BLaER1 (cell line): ENCODE measurements around the gene PRODH2.
A peak's percentile ranks its signal among the peaks of the same experiment; 100 is the strongest.

Source experiments
- H3K27ac ChIP-seq: shearing (Covaris generic); formaldehyde crosslinking; 2 replicates; pipeline ENCODE4 v1.8.1; 2022
- H3K27me3 ChIP-seq: shearing (Covaris generic); formaldehyde crosslinking; 2 replicates; pipeline ENCODE4 v1.8.1; 2022
- H3K36me3 ChIP-seq: shearing (Covaris generic); formaldehyde crosslinking; 2 replicates; pipeline ENCODE4 v1.8.1; 2022
- H3K4me1 ChIP-seq: shearing (Covaris generic); formaldehyde crosslinking; 2 replicates; pipeline ENCODE4 v1.8.1; 2022
- H3K4me2 ChIP-seq: shearing (Covaris generic); formaldehyde crosslinking; 2 replicates; pipeline ENCODE4 v1.8.1; 2022
- H3K4me3 ChIP-seq: shearing (Covaris generic); formaldehyde crosslinking; 2 replicates; pipeline ENCODE4 v1.8.1; 2022
- H3K9ac ChIP-seq: shearing (Covaris generic); formaldehyde crosslinking; 2 replicates; pipeline ENCODE4 v1.8.1; 2022
- H3K9me3 ChIP-seq: shearing (Covaris generic); formaldehyde crosslinking; 2 replicates; pipeline ENCODE4 v1.8.1; 2022
- H4K20me1 ChIP-seq: shearing (Covaris generic); formaldehyde crosslinking; 2 replicates; pipeline ENCODE4 v1.8.1; 2022
- Cebpa-rat ChIP-seq: shearing (Covaris generic); IDR thresholded peaks from 2 replicates; pipeline ENCODE4 v1.8.1; 2022

Gene PRODH2

DNA sequence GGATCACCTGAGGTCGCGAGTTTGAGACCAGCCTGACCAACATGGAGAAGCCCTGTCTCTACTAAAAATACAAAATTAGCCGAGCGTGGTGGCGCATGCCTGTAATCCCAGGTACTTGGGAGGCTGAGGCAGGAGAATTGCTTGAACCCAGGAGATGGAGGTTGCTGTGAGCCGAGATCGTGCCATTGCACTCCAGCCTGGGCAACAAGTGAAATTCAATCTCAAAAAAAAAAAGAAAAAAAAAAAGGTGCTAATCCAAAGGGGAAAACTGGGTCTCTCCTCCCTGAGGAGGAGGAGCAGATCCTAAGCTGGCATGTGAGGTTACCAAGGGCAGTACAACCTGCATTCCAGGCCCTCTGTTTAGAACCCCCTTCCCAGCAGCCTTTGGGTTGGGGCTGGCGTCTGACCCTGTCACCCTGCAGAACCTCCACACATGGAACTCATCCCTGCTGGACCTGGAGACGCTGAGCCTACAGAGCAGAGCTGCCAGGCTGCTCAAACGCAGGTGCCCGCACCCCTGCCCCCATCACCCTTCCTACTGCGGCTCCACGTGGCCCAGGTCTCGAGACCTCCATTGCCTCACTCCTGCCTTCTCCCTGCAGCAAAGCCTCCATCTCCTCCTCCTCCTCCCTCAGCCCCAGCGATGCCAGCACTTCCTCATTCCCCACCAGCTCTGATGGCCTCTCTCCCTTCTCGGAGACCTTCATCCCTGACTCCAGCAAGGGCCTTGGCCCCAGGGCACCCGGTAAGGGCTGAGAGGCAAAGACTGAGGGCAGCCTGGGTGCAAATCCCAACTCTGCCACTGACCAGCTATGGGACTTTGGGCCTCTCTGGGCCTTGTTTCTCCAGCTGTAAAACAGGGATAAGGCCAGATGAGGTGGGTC lies 48.0 kb downstream of the PRODH2 start:
- Histone ChIP-seq H3K27me3 (no peaks in the 10 kb centered on the region), H3K4me3 (no peak overlapping the region), H3K27ac (no peak overlapping the region), H3K36me3 (peaks cover 67% of the 10 kb centered on the region), H4K20me1 (peaks cover 3% of the 10 kb centered on the region; the same call in 1 of the 2 replicates), H3K9me3 (no peaks in the 10 kb centered on the region), H3K9ac (no peak overlapping the region), H3K4me2 (no peak overlapping the region), H3K4me1 (peaks cover 41% of the 10 kb centered on the region)
- TF ChIP-seq Cebpa-rat, result no peak

DNA sequence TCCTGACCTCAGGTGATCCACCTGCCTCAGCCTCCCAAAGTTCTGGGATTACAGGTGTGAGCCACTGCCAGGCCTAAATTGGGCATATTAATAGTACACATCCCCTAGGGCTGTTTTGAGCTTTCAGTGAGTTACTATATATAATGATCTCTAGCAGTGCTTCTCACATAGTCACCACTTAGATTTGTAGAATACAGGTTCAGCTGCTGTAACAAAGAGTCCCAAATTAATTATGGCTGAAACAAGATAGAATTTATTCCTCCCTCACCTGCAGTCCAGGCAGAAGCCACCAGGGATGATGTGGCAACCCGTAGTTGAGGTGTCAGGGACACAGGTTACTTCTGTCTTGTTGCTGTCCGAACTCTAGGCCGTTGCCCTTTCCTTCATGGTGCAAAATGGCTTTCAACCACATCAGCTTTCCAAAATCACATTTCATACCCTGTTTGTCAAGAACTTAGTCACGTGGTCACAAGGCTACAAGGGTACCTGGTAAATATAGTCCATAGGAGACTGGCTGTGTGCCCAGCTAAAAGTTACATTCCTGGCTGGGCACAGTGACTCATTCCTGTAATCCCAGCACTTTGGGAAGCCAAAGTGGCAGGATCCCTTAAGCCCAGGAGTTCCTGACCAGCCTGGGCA lies 51.8 kb downstream of the PRODH2 start:
- Histone ChIP-seq H3K4me2 (no peak overlapping the region), H4K20me1 (peaks cover 11% of the 10 kb centered on the region), H3K9me3 (no peaks in the 10 kb centered on the region), H3K27ac (no peak overlapping the region), H3K27me3 (no peaks in the 10 kb centered on the region), H3K9ac (no peak overlapping the region), H3K36me3 (peaks cover 63% of the 10 kb centered on the region), H3K4me1 (peaks cover 27% of the 10 kb centered on the region), H3K4me3 (no peak overlapping the region)
- no peak for TF ChIP-seq Cebpa-rat

DNA sequence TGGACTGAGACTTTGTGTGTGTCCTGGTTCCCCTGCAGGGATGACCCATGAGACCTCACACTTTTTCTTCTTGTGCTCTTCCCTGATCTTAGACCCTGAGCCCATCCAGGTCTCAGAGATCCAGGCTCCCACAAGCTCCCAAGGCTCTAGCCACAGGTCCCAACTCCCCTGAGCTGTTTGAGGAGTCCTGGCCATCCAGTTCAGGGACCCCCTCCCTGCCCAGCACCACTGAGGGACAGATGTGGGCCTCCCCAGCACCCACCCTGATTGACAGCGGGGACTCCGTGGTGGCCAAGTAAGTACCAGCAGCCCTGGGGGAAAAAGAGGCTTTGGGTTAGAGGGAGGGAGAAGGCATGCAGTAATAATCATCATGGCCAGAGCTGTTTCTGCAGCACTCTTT lies 52.9 kb downstream of the PRODH2 start:
- Histone ChIP-seq H3K4me1 (peaks cover 27% of the 10 kb centered on the region), H3K9me3 (no peaks in the 10 kb centered on the region), H3K27me3 (no peaks in the 10 kb centered on the region), H3K27ac (no peak overlapping the region), H3K4me3 (no peak overlapping the region), H3K9ac (peak overlapping the region; percentile 94), H3K4me2 (peak overlapping the region; percentile 85), H3K36me3 (peaks cover 57% of the 10 kb centered on the region), H4K20me1 (peaks cover 11% of the 10 kb centered on the region)
- TF ChIP-seq Cebpa-rat, result no peak

DNA sequence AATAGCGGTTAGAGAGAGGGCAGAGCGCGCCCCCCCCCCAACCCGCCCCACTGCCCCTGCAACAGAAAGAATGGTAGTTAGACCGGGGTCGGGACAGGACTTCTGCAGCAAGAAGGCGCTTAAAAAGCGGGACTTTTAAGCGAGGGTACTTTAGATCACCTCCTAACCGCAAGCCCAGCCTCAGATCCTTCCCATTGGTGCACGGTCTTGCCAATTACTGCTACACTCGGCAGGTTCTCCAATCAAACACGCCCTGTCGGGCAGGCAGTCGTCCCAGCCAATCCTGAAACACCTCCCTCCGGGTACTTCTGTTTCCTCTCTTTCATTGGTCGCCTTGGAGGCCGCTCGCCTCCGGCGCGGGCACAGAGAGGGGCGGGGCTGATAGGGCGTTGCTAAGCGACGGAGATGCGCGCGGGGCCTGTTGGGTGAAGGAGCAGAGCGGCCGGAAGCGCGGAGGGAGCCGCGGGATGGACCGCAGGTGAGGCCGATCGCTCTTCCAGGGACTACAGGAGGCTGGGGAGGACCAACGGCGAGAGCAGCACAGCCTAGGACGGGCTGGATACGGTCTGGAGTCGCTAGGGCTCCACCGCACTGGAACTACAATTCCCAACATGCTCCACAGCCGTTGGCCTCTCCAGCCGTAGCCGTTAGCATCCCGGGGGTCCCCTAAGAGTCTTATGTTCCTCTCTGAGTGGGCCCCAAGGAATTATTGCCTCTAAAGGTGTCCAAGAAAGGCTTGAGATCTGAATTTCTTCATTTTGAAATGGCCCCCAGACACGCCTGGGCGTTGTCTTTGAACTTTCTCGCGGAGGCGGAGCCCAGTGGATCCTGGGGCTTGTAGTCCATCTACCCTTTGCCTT lies 54.7 kb downstream of the PRODH2 start, which contains the start of gene PROSER3:
Gene PROSER3 (plus strand): TSS at position 428 of the 860 bp plus-strand sequence. CDS start 40 bp downstream, at position 468.
- Histone ChIP-seq H3K27ac (peak within 1 kb of the TSS; percentile 96), H3K36me3 (peaks cover 55% of the 10 kb centered on the region), H3K4me3 (peak within 1 kb of the TSS; percentile 95), H3K4me2 (peak within 1 kb of the TSS; percentile 98), H3K4me1 (peaks cover 27% of the 10 kb centered on the region), H3K9me3 (no peaks in the 10 kb centered on the region), H3K9ac (peak within 1 kb of the TSS; percentile 94), H3K27me3 (no peaks in the 10 kb centered on the region), H4K20me1 (peaks cover 11% of the 10 kb centered on the region)
- no peak for TF ChIP-seq Cebpa-rat

DNA sequence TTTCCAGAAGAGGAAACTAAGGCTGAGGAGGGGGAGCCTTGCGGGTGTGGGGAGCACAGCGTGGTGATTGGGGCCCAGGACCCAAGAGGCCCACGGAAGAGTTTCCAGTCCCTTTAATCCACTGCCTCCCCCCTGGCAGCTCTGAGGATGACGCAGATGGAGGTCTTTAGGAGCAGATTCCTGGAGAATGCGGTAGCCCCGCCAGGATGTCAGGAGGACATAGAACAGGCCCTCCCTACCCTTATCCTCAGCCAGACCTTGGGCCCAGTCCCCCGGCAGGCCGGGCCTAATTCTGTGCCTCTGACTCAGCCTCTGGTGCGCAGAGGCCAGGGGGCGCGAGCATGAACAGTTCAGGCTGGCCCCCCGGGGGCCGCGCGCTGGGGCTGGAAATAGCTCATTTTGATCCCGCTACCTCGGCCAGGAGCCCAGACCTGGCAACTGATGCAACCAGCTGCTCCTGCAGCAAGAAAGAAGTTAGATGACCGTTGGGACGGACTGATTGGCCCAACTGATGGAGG lies 55.4 kb downstream of the PRODH2 start:
- Histone ChIP-seq H3K9me3 (no peaks in the 10 kb centered on the region), H3K27ac (peak overlapping the region; percentile 87), H3K27me3 (no peaks in the 10 kb centered on the region), H3K4me2 (peak overlapping the region; percentile 98), H3K9ac (peak overlapping the region; percentile 82), H3K36me3 (peaks cover 55% of the 10 kb centered on the region), H3K4me1 (peaks cover 27% of the 10 kb centered on the region), H3K4me3 (peak overlapping the region; percentile 95), H4K20me1 (peaks cover 11% of the 10 kb centered on the region)
- no peak for TF ChIP-seq Cebpa-rat

DNA sequence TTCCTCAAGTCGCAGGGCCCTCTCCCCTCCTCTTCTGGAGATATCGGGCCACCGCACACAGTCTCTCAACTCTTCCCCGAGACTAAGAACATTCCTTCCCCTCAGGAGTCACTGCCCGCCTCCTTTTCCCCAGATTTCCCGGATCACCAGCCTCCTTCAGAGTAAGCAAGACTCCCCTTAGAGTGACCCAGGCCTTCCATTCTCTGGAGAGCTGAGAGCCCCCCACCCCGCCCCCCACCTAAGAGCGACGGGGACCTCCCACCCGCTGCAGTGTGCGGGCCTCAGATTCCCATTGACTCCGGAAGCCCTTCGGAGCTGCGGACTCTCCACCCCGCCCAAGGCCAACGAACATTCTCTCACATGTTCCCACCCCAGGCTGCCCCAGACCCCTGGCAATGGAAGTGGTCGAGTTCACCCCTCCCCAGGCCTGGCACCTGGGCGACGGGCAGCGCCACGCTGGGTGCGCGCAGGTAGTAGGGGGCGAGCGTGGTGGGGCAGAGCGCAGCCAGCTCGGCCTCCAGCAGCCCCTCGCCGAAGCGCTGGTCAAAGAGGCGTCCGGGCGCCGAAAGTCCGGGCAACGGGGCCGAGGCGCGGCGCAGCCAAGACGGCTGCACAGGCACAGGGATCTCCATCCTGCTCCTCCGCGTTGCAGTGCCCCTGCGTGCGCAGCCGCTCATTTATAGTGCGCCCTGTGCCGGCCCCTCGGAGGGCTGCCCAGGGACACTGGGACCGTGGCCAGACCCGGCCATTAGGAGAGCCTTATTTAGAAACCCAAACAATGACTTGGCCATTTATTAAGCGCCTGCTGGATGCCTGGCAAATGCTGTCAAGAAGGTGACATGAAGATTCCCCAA lies 56.0 kb downstream of the PRODH2 start, which contains the start of gene HSPB6:
Gene HSPB6 (minus strand): TSS at position 653 of the 854 bp plus-strand sequence. CDS start 21 bp downstream, at position 632.
- H3K9me3 ChIP-seq, result no peaks in the 10 kb centered on the region
- no peak for TF ChIP-seq Cebpa-rat
- peaks cover 27% of the 10 kb centered on the region for H3K4me1 ChIP-seq
- H3K27me3 ChIP-seq, result no peaks in the 10 kb centered on the region
- H4K20me1 ChIP-seq, result peaks cover 11% of the 10 kb centered on the region
- H3K9ac ChIP-seq, result peak within 1 kb of the TSS; percentile 82
- H3K27ac ChIP-seq, result peak within 1 kb of the TSS; percentile 87
- H3K4me3 ChIP-seq, result peak within 1 kb of the TSS; percentile 95
- H3K36me3 ChIP-seq, result peaks cover 55% of the 10 kb centered on the region
- peak within 1 kb of the TSS; percentile 98 for H3K4me2 ChIP-seq

DNA sequence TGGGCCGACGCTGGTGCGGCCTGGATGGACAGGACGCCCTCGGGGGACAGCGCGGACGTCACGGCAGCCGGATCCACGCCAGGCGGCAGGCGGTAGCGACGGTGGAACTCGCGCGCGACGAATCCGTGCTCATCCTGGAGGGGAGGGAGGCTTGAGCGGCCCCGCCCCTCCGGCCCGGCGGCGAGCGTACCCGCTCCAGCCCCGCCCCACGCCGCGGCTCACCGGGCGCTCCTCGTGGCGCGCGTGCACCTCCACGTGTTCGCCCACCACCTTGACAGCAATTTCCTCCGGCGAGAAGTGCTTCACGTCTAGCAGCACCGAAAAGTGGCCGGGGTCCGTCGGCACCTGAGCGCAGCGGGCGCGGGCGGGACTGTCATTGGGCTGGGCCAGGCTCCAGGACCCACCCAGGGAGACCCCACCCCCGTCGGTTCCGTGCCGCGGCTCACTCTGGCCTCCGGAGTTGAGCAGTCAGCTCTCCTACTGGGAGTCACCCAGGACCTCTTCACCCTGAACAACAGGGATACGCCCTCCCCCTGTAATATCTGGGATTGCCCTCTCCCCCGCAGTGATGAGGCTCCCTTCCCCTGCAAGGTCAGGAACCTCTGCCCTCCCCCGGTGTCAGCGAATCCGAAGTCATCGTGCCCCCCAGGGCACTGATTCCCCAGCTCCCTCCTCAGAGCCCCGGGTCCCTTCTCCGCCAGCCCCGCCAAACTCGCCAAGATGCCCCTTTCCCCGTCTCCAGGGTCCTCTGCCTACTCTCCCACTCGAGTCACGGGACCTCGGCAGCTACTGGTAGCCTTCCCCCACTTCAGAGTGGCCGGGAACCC lies 56.9 kb downstream of the PRODH2 start:
- Histone ChIP-seq H3K9ac (no peak overlapping the region), H3K4me2 (no peak overlapping the region), H3K9me3 (no peaks in the 10 kb centered on the region), H3K4me3 (no peak overlapping the region), H3K4me1 (peaks cover 28% of the 10 kb centered on the region), H4K20me1 (peaks cover 11% of the 10 kb centered on the region), H3K27me3 (no peaks in the 10 kb centered on the region), H3K27ac (no peak overlapping the region), H3K36me3 (peaks cover 47% of the 10 kb centered on the region)
- TF ChIP-seq Cebpa-rat, result no peak

DNA sequence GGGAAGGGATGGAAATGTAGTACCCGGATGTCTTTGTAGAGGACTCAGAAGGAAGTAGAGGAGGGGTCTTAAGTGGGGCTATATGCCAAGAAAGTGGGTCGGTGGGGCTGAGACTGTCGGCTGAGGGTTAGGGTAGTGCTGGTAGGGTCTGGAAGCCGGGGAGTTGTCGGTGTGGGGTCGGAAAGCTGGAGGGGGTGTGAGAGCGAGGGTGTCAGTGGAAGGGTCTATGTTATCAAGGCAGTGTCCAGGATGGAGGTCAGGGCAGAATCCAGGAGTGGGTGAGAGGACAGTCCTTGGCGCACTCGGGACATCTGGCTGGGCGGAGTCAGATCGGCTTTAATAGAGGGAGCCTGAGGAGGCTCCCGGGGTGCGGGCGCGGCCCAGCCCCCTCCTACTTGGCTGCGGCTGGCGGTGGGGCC lies 57.5 kb downstream of the PRODH2 start:
- H3K4me3 ChIP-seq, result no peak overlapping the region
- peaks cover 11% of the 10 kb centered on the region for H4K20me1 ChIP-seq
- H3K4me1 ChIP-seq, result peaks cover 34% of the 10 kb centered on the region
- H3K9ac ChIP-seq, result no peak overlapping the region
- no peaks in the 10 kb centered on the region for H3K9me3 ChIP-seq
- H3K27me3 ChIP-seq, result no peaks in the 10 kb centered on the region
- peaks cover 40% of the 10 kb centered on the region for H3K36me3 ChIP-seq
- TF ChIP-seq Cebpa-rat, result no peak
- H3K4me2 ChIP-seq, result no peak overlapping the region
- no peak overlapping the region for H3K27ac ChIP-seq
